Suprapubic skin (tissue), 2 donors: ENCODE results near the gene SRGAP2B.
"Not testable (repeated sequence)": the region's sequence is repeated elsewhere in the genome, so short reads cannot be mapped to it uniquely, and the experiment has no call there.

Experiments
- EP300 ChIP-seq: sonication (generic); formaldehyde crosslinking; IDR thresholded peaks from one replicate; pipeline ENCODE4 v1.6.1; 2017; ENCODE audit warnings: antibody characterized with exemption
- POLR2A ChIP-seq, 2 donors: fragments of 450-650 bp; IDR thresholded peaks; one replicate each; pipeline ENCODE4 v1.6.1; 2017; ENCODE audit warnings: antibody characterized with exemption in 2 of 2, mild to moderate bottlenecking in 2 of 2, moderate library complexity in 2 of 2

DNA sequence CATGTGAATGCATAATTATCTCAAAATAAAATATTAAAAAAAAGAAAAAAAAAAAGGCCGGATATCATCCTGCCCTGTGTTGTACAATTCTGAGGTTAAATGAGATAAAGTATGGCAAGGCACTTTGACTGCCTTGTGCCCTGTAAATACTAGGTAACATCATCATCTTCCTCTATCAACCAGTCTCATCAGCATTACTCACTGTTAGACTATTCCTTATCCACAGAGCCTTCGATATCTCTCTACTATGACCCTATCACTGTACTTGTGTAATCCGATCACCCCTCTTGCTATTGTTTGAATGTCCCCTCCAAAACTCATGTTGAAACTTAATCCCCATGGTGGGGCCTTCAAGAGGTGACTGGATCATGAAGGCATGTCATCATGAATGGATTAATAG is 18.3 kb downstream of the SRGAP2B start:
- not testable (repeated sequence) for TF ChIP-seq EP300; POLR2A (IDR thresholded peaks at IDR 0.05)
